NCI-H187 (cell line): ENCODE data around the gene EPN2.

Experiments used
- DNase-seq, 2 experiments: peaks; one replicate each; lab custom pipeline; 2025; lab: John Stamatoyannopoulos, UW

The EPN2 gene

DNA sequence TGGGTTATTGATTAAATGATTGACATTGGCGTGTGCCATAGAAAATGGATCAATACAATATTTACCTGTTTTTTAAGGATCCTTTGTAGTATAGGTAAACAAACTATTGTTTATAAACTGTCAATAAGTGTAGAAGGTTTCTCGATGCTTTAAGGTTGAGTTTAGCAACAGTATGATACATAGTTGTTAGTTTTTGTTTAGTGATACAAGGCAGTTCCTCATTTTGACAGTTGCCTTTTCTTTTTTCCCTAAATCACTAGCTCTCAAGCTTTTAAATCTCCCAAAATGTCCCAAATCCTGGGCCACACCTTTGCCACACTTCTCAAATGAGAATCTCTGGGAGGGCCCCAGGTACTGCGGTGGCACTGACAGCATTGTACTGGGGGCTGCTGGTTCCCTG is 57.3 kb downstream of the EPN2 start:
- no peak for DNase-seq

DNA sequence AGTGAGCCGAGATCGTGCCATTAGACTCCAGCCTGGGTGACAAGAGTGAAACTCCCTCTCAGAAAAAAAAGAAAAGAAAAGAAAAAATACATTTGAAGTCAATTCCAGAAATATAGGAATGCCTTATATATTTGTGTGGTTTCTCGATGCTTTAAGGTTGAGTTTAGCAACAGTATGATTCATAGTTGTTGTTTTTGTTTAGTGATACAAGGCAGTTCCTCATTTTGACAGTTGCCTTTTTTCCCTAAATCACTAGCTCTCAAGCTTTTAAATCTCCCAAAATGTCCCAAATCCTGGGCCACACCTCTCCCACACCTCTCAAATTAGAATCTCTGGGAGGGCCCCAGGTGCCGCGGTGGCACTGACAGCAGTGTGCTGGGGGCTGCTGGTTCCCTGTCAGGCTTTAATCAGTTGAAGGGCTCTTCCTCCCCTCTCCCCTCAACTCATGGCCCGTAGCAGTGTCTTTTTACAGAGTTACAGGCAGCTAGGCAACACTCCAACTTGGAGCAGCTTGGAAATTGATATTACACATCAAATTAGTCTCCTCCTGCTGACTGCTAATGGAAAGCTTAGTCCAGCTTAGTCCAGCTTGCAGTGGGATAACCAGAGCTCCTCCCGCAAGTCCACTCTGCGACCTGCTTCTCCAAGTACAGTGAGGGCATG is 58.4 kb downstream of the EPN2 start:
- no peak for DNase-seq

DNA sequence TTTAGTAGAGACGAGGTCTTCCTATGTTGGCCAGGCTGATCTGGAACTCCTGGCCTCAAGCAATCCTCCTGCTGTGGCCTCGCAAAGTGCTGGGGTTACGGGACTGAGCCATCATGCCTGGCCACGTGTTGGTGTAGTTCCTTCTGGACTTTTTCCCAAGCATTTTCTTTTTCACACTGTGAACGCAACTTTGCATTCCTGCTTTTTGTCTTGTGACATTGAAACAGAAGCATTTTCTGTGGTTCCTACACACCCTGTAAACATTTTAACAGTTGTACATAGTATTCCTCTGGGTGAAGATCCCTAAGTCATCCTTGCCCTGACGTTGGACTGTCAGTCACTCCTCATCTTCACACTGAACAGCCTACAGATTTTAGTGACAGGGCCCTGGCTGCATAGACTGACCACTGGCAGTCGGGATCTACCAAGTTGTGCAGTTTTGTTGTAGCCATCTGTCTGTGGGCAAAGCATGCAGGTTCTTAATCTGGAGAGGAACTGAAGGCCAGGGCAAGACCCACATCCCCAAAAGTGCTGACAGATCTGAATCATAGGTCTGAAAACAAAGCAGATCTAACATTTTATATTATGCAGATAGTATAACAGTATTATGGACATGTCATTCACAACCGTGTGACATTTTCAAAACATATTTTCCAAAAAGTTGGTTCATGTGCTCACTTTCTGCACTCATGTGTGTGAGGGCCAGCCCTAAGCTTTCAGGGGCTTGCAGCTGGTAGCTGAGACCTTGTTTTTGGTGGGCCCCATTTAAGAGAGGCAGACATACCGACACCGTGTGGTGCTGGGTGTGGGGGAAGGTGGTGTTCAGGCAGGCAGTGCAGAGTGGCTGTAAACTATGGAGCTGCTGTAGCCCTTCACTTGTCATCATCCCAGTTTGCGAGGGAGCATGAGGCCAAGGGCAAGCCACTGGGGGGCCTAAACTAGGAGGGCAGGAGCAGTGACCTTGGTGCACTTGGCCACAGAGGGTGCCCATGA is 59.9 kb downstream of the EPN2 start:
- DNase-seq: no peak

GRCh38 chr17:19298569-19299213 is 61.5 kb downstream of the EPN2 start:
- no peak for DNase-seq

DNA sequence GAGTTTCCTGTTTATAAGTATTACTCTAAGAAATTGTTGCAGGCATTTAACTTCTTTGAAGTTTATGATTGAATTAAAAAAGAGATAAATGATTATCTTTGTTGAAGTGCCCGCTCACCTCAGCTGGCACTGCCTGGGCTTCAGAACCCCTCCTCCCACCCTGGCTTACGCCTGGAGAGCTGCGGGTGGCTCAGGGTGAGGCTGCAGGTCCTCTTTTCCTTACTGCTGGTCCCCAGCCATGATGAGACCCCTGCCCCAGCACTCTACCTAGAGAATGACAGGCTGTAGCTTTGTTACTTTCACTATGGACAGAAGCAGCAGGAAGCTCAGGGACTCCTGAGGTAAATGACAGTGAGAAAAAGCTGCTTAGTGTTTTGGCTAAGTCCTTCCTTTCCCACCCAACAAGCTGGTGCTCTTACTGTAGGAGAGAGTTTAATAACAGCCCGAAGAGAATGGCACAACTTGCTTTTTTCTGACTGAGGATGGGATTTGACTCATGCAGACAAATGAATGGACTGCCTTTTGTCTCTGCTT is 62.1 kb downstream of the EPN2 start:
- no peak for DNase-seq

DNA sequence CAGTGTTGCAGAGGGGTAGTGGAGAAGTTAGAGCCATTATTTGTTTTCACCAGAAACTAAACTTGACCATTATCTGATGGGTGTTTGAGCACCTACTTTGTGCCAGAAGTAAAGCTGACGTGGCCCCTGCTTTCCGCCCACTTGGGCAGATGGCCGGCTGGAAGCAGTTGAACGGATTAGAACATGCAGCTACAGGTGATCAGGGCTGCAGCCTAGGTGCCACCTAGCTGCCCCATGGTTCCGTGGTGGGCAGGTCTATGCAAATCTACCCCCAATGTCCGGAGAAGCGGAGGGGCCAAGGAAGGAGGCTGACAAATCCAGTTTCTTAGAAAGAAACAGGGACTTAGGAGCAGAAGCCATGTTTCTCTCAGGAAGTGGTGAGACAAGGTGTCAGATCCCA is 62.7 kb downstream of the EPN2 start:
- DNase-seq: no peak

- DNase-seq: no peak
Measured at GRCh38 chr17:19301274-19301951, 64.2 kb downstream of the EPN2 start.

- DNase-seq: no peak
Measured at GRCh38 chr17:19301973-19302372, 64.8 kb downstream of the EPN2 start.

DNA sequence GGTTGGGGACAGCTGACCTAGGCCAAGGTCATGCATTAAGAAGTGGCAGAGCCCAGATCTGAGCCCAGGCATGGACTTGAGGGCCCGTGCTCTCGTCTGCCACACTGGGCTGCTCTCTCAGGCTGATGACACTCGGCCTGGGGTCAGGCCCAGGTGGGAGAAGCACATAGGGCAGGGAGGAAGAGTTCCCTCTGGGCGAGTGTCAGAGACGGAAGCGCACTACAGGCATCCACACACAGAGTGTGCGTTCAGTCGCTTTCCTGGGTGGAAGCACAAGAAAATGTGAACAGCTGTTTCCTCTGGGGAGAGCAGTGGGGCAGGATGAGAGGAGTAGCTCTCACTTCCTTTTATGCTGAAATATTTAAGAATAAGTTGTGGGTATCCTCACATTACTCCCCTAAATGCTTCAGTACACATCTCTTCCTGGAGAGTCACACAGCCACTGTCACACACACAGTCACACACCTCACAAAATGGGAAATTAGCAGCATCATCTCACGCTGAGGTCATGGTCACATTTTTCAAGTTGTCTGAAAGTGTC is 65.7 kb downstream of the EPN2 start:
- no peak for DNase-seq

DNA sequence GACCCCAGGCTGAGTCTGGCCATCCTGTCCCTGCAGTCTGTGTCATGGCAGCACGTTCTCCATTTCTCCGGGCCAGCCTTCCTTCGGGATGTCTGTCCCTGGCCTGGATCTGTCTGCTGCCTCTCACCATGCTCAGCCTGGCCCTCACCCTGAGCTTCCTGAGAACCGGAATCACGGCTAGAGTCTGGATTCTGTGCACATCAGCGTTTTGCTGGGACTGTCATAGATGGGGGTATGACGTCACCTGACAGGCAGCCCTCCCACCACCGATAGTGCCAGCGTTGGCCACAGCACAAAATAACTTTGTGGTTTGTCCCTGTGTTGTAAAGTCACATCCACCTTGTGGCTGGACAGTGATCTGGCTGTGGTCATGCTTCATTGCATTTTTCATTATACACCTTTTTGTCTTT is 66.2 kb downstream of the EPN2 start:
- DNase-seq: no peak

GRCh38 chr17:19304209-19304608 is 67.0 kb downstream of the EPN2 start:
- DNase-seq: no peak

DNA sequence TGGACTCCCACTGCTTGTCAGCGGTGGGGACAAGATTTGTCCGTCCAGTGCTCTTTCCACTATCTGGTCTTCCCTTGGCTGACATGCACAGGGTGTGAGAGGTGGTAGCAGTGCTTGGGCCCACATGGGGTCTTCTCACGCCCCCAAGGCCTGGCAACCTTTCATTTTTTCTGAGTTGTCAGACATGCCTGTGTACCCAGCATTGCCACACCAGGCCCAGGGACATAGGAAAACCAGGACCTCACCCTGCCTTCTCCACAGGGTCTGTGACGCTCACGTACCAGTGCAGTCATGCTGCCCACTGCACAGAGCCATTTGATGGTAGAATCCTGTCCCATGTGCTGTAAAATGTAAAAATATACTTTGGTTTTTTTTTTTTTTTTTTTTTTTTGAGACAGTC is 67.6 kb downstream of the EPN2 start:
- DNase-seq: no peak

- no peak for DNase-seq
Measured at GRCh38 chr17:19305256-19305655, 68.1 kb downstream of the EPN2 start.

GRCh38 chr17:19305761-19306159 is 68.6 kb downstream of the EPN2 start:
- DNase-seq: no peak

- no peak for DNase-seq
Measured at GRCh38 chr17:19306160-19307111, 69.3 kb downstream of the EPN2 start.

GRCh38 chr17:19307521-19307920 is 70.4 kb downstream of the EPN2 start:
- DNase-seq: no peak

DNA sequence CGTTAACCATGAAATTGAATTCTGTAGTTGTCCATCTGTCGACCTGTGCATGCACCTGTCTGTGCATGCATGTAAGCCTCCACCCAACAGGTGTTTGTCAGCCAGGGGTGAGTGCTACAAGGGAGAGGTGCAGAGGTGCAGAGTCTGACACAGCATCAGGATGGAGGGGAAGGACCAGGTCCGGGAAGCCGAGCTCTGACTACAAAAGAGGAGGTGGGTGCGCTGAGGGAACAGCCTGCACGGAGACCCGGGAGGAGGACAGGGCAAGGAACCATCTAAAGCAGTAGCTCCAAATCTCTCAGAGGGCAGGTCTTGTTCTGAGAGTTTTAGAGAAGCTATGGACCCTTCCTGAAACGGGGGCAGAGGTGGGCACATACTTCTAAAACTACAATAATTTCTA is 71.2 kb downstream of the EPN2 start:
- DNase-seq: no peak

DNA sequence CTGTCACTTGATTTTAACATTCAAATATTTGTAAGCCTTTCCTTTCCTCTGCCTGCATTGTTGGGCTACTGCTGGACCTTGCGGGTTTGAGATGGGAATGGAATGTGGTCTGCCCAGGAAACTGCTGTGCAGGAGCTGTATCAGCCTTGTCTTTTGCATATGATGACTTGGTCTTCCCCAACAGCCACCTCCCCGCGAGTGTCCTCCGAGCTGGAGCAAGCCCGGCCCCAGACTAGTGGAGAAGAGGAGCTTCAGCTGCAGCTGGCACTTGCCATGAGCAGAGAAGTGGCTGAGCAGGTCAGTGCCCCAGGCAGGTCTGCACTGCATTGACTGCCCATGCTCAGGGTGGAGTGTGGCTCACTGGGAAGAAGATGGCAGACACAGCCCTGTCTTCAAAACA is 72.5 kb downstream of the EPN2 start:
- no peak for DNase-seq

GRCh38 chr17:19310151-19310550 is 73.0 kb downstream of the EPN2 start:
- no peak for DNase-seq

DNA sequence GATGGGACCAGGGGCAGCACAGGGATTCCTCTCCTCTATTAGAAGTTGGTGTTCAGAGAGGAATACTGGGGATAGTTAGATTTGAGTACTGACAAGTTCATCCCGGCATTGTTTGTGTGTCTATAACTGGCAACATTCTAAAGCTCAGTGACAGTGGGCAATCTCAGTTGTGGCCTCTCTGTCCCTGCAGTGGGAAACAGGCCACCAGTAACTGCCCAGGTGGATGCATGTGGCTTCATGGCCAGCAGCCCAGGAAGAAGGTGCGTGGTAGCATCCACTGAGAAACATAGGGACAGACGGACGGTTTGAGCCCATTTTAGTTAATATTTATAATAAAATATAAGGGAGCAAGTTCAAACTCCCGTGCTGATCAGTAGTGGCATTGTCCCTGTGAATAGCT is 73.8 kb downstream of the EPN2 start:
- no peak for DNase-seq
